Anterior cingulate cortex (tissue), 58 donors: ENCODE results near the gene PHLDB2.
"Not testable (repeated sequence)": the region's sequence is repeated elsewhere in the genome, so short reads cannot be mapped to it uniquely, and the experiment has no call there.

ENCODE experiments used
- DNase-seq, 58 donors: peaks; one replicate each; lab custom pipeline; 2025; lab: John Stamatoyannopoulos, UW

PHLDB2 gene

DNA sequence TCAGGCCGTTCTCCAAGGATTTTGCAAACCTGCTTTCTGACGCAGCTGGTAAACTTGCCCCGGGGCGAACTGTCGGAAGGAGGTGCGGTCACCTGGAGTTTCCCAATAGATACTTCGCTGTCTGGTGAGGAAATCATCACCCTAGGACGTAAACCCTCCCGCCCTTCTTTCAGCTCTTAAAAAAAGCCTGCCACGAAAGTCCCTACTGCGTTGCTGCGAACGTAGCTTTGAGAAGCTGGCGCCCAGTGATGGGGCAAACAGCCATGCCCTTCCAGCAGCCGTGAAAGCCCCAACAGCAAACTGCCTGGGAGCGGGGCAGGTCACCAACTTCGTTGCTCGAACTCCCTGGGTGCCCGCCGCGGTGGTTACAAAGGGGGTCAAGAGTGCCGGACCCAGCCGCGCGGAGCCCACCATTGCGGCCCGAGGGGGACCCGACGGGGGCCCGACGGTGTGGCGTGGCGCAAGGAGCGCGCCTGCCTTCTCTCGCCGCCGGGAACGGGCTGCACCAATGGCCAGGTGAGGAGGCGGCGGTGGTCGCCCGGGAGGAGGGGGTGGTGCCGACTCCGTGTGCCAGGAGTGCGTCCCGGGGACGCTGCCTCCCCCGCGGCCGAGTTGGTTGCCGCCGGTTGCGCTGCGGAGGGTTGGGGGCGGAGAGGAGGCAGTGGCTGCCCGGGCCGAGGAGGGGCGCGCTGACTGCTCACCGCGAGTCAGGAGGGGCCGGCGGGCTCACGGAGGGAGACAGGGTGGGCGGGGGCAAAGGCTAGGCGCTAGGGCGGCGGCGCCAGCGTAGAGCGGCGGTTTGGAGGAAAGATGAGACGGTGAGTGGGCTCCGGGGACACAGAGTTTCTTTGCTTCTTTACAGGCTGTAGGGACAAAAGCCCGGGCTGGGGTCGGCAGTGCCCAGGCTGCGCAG lies at the start of gene PHLDB2:
Gene PHLDB2 (plus strand): TSS at position 205 of the 913 bp plus-strand sequence. CDS start 24,813 bp downstream, outside the sequence.
- peak in 6 of 58 donors; percentile 2 to 17 (median 4) for DNase-seq

DNA sequence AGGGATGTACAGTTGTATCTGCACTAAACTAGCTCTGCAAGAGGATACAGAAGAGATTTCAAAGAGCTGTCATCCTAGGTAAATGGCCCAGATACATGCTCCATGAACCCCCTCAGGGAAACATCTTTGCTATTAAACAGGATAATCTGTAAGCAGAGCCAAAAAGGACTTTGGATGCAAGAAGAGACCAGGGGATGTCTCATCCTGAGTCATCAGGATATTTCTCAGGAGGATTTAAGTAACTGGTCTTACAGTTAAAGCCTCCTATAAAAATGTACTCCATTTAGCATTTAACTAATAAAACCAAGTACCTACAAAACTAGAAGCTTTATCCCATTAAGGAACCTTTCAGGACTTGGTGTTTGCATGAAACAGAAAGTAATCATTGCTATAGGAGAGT lies 48.2 kb upstream of the PHLDB2 start:
- DNase-seq = no peak

DNA sequence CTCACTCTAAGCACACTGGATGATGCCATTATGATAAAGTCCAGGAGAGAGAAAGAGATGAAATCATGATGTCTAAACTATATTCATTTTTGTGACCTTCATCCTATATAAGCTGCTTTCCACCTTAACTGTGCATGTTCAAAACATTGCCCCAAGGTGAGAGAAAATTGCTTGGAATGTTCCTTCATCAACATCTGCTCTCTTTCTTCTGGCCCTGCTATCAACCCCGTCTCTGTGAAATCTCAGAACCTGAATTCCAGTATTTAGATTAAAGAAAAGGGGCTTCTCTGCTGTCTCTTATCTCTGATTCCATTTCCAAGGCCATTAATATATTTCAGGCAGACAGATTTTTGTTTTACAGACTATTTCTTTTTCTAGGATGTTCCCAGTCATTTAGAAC lies 47.3 kb upstream of the PHLDB2 start:
- DNase-seq = no peak

DNA sequence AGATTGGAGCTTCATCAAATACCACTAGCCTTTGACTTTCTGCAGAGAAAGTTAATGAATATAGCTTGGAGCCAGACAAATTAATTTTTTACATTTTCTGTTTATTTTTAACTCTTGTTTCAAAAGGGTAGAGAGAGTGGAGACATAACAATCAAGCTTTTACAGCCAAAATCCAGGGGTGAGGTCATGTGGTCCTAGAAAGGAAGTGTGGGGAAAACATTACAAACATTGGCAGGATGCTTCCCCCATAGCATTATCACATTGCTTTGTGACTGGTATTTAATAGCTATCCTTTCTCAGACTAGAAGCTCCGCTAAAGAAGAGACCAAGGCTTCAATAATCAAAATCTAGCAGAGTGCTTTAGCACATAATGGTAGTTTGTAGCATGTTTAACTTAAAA lies 46.4 kb upstream of the PHLDB2 start:
- DNase-seq = no peak

DNA sequence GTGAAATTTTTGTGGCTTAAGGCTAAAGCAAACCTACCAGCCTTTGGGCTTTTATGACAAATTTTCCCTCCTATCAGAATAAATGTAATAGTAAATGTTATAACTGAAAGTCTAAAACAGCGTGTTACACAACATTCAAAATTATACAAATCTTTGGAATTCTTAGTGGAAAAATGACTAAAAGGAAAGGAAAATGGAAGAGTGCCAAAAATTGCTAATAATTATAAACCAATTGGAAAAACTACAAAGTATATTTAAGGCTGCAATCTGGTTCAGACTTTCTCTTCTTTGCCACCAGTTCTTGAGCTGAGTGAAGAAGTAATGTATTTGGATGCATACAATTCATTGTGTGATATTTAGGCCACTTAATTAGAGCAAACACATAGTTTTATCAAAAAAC lies 45.6 kb upstream of the PHLDB2 start:
- no peak for DNase-seq

DNA sequence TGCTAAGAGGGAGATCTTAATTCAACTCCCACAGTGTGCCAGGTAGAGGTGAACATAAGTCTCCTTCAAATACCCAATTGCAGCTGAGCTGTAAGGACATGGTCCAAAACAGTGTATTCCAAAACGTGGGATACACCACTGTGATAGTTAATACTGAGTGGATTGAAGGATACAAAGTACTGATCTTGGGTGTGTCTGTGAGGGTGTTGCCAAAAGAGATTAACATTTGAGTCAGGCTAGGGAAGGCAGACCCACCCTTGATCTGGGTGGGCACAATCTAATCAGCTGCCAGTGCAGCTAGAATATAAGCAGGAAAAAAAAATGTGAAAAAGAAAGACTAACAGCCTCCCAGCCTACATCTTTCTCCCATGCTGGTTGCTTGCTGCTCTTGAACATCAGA lies 45.1 kb upstream of the PHLDB2 start:
- no peak for DNase-seq

DNA sequence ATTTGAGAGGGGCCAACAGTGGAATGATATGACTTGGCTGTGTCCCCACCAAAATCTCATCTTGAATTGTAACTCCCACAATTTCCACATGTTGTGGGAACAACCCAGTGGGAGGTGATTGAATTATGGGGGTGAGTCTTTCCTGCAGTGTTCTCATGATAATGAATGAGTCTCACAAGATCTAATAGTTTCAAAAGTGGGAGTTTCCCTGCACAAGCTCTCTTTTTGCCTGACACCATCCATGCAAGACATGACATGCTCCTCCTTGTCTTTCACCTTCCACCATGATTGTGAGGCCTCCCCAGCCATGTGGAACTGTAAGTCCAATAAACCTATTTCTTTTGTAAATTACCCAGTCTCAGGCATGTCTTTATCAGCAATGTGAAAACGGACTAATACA lies 42.3 kb upstream of the PHLDB2 start:
- DNase-seq = not testable (repeated sequence)

DNA sequence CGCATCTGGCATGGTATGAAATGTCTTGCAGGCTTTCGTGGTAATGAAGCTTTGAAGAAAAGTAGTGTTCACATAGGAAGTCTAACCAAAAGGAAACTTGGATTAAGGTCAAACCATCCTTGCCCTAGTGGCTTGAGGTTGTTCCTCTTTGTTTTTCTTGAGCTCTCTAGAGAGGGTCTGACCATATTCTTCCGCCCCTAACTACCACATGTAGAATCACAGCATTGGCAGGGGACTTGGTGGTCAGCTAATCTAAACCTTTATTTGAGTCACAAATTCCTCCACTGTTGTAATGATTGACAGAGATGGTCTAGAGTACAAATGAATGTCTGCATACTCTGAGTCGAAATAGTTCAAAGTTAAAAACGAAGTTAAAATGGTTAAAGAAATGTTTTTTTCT lies 39.1 kb upstream of the PHLDB2 start:
- DNase-seq = no peak

DNA sequence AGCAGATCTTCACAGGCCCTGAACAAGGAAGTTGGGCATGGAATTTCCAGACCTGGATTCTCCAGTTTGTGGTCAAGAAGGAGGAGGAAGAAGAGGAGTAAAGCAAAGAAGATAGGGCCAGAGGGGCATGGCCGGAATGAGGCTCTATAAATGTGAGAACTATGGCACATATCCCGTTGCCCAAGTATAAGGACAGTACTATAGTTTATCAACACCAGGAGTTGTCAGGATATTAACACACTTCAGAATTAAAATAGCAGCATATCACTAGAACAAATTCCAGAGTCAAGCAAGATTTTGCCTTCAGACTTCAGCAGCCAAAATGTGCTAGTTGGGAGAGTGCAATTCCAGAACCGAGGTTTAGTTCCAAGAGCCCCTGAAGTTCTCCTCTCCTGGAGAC lies 38.4 kb upstream of the PHLDB2 start:
- no peak for DNase-seq

DNA sequence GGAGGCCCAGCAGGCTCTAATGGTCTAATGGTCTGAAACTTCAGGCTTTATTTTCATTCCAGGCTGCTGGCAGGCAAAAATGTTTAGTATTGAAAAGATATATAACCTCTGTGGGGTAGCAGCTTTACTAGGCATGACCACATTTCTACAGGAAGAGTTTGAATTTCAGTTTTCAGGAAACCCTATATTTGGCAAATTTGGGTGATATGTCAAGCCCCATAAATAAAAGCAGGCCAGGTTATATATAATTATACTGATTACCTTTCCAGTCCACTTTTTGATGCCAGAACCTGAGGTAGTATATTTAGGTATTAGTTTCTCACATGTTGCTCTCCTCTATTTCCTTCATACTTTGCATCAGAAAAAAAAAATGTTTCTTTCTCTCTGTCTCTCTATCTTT lies 37.2 kb upstream of the PHLDB2 start:
- no peak for DNase-seq

DNA sequence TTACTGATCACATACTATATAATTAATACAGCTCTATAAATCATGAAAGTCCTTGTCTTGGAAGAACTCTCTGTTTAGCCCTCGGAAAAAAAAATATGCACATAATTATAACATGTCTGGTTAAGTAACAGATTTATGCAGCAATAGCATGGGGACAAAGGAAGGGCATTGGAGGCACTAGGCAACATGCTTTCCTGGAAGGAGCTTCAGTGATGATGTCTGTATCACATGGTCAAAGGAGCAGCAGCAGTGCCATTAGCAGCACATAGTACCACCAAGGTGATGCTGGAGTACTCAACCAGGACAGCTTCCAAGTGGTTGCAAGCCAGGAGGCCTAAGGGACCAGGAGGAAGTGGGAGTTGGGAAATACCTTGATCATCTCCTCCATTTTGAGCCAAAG lies 36.3 kb upstream of the PHLDB2 start:
- no peak for DNase-seq

DNA sequence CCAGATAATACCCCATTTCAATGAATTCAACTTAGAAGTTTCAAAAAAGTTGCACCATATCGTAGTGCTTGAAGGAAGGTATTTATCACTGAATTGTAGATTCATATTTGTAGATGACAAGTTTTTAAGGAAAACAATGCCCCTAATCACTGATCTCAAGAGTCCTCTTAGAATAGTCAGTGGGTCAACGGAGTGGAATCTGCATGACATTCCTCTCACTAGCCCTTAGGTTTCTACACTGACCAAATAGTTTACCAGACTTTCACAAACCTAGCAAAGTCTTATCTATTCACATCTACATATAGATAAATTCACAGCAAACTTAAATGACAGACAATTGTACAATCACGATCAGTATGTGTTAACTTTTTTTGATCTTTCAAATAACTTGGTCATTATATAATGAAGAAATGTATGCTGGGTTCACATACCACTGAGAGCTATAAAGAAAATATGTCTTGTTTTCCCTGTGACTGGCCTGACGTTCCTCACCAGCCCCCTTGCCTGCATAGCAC lies 35.7 kb upstream of the PHLDB2 start:
- no peak for DNase-seq

DNA sequence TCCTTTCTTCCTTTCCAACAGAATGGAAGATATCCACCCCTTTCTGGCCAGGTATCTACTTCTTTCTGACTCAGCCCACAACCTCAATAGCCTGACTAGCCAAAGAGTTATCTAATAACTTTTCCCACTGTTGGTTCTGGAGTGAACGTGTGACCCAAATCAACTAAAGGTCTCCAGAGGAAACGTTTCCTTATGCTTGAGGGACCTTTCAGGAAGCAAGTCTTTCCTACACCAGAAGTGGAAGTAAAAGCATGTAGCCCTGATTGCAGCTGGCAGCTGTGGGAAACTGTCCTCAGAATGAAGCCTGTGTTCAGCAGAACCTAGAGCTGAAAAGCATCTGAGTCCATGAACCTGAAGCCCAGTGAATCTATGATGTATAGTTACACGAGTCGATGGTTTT lies 34.7 kb upstream of the PHLDB2 start:
- DNase-seq = no peak

DNA sequence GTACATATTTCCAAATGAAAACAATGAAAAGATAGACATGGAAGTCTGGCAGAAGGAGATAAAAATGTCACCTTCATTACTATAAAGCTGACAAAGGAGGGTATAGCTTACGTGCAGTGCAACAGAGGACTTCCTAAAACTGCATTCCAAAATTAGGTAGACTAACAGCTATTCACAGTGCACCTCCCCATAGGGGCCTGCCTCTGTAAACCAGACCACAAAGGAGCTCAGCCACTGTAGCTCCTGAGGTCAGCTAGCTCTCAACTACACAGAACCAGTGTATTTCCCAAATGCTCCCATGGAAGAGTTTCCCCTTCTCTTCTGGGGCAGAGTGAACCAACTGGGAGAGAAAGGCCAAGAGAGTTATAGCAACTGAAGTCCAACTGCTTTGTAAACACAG lies 31.2 kb upstream of the PHLDB2 start:
- DNase-seq = no peak

DNA sequence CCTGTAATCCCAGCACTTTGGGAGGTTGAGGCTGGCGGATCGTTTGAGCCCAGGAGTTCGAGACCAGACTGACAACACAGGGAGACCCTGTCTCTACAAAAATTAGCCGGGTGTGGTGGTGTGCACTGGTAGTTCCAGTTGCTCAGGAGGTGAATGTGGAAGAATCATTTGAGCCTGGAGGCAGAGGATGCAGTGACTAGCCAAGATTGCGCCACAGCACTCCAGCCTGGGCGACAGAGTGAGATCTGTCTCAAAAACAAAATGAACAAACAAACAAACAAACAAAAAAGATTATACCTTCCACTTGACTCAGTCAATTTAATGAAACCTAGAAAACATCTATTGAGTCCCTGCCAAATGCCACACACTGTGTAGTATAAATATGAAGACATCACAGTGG lies 30.5 kb upstream of the PHLDB2 start:
- DNase-seq = no peak

DNA sequence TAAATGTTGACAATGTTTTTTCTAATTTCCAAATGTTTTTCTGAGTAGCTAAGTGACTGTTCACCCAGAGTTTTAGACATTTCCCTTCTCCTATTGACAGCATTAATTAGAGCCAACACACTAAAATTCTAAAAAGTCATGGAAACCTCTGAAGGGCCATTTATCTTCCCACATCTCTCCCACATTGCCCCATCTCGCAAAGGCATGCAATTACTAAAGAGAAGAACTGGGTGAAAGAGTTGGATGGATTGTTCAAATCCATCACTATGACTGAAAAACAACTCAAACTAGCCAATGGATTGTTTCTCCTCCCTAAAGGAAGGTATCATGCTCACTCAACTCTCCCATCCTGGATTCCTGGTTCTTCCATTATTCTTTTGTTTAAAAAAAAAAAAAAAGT lies 30.0 kb upstream of the PHLDB2 start:
- no peak for DNase-seq

DNA sequence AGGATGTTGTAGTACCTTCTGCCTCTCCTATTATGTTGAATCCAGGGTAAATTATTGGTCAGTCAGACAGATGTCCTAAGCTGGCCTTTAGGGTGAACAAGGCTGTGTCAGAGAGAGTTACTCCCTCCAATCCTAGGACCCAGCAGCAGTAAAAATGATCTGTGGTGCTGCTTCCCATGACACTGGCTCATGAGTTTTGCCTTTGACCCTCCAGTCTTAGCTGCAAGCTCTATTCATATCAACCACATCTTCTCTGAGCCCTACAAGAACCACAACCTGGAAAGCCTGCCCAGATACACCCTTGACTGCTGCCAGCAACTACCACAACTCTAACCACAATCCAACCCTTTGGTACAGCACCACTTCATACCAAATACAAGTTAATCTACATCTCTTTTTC lies 27.2 kb upstream of the PHLDB2 start:
- no peak for DNase-seq

DNA sequence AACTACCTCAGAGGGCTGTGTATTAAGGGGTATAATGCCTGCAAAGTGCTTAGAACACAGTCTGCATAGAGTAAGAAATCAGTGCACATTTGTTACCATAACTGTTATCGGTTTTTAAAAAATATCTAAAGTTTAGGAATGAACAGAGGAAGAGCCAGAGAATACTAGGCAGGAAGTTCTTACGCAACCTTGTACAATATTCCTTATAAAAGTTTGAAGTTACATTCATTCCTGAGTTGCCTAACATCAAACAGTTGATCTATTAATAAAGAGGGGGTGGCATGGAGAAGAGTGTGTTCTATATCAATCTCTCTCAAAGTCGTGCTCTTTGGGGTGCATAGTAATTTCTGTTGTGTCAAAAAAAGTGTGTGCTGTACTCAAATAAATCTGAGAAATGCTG lies 22.0 kb upstream of the PHLDB2 start:
- DNase-seq = no peak

DNA sequence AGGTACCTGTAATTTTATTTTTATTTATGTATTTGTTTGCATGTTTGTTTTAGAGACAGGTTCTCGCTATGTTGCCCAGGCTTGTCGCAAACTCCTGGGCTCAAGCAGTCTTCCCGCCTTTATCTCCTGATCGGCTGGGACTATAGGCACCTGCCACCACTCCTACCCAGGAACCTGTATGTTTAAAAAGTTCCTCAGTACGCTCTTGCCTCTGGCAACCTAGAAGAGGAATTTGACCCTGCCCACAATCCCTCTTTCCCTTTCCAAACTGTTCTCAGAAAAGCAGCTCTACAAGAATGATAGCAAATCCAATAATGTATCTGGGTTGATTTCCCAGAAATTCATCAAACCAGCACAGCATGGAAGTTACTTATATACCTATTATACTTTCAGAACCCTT lies 20.9 kb upstream of the PHLDB2 start:
- DNase-seq = no peak

DNA sequence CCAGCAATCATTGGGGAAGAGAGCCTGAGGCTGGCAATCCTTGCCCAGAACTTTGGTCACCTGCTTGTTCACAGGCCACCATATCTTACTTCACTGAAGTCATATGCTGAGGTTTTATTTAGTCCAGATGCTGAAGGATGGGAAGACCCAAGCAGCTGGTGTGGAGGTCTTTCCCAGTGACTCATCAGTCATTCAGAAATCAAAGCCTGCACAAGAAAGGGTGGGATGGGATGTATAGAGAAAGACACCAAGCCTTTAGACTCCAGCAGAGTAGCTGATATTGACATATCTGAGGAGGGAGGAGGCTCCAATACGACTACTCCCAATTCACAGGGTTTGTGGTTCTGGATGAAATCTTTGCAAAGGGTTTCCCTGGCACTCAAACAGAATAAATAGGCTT lies 13.0 kb upstream of the PHLDB2 start:
- DNase-seq = no peak

DNA sequence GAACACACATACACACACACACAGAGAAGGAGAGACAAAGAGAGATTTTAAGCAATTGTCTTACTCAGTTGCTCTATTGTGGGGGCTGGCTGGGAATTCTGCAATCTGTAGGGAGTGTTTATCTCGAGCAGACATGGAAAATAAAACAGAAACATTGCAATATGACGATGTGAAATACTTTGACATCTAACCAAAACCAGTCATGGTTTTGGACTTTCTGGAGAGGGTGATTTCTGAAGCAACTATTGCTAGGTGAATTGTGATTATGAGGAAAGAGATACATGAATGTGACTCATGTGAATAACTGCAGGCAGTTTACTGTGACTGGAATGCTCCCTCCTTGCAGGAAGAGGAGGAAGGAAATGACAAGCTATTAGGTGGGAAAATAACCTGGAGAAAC lies 12.3 kb upstream of the PHLDB2 start:
- DNase-seq = no peak

DNA sequence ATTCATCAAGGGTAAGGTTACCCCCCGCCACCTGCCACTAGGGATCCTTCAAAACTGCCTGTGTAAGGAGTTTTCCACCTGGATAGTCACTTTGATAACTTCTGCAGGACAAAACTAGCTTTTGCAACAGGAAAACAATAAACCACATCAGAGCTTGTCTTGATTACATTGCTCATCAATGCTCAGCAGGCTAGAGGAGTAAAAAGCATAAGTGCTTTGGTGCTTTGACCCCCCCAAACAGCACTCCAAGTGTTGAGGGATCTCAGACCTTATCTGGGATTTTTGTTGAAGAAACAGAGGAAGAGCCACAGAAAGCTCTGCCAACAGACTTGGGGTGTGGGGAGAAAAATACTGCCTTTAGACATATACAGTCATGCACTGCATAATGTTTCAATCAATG lies 10.8 kb upstream of the PHLDB2 start:
- DNase-seq = no peak
